Renal cortex interstitium (tissue), 11 donors: ENCODE measurements around the gene TUFT1. TPM values are rescaled to one million over a fixed set of nuclear protein-coding genes. Genes with fewer than 3 reads are reported as not detected.
"Not testable (repeated sequence)": the region's sequence is repeated elsewhere in the genome, so short reads cannot be mapped to it uniquely, and the experiment has no call there.

Experiments
- DNase-seq, 11 donors: peaks; one replicate each; pipeline ENCODE4 v3.0.0-alpha.2; 2013; ENCODE audit warnings: low read depth in 9 of 11, low spot score in 4 of 11; ENCODE audit errors: extremely low read depth in 1 of 11
- polyA plus RNA-seq, 3 donors: library from polyadenylated mRNA; unstranded; fragments of 120-200 nt; gene quantifications; one replicate each; pipeline ENCODE4 v1.2.1, GENCODE V29; 2013; ENCODE audit not compliant: insufficient read length in 3 of 3

Gene TUFT1
- polyA plus RNA-seq, 3 donors: 9.0 to 15.3 (median 11.4) TPM

DNA sequence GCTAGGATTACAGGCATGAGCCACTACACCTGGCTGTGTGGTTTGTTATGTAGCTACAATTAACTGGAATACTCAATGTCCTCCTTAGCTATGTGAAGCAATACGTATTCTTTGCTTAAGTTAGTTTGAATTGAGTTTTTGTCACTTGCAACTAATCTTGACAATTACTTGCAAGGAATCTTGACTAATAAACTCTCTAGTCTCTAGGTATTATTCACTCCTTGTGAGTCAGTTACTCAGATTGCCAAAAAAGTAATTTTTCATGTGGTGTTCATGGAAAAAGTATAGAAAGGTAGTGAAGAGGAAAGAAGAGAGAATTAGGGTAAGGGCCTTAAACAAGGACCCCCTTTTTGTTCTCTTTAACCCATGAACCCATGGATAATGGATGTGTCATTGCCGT is 64.2 kb downstream of the TUFT1 start:
- DNase-seq: no peak

DNA sequence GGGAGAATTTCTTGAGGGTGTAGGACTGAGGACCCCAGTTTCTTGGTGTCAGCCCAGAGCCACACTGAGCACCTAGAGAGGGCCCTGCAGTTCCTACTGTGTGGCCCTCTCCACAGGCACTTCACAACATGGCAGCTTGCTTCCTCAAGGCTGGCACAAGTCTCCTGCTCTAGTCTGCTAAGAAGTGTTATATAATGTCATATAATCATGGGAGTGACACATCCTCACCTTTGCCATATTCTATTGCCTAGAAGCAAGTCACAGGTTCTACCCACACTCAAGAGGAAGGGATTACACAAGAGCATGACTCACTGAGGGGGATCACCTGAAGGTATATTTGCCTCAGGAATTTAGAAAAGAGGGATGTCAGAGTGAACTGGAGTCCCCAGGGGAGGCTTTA is 66.3 kb downstream of the TUFT1 start:
- no peak for DNase-seq

DNA sequence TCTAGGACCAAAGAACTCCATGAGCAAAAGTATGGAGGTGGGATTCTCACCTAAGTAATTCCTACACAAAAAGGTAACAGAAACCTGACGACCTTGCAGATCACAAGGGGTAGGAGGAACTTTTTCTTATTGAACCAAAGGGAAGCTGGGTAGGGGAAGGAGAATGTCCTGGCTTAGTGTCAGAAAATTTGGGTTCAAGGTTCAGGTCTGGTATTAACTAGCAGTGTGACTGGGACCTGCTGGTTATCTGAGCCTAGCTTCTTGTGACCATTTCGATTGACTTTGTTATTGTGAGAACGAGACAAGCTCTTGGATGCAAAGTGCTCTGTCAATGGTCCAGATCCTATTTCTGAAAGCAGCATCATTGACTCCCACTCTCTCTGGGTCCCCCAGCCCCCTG is 66.7 kb downstream of the TUFT1 start:
- DNase-seq: no peak

DNA sequence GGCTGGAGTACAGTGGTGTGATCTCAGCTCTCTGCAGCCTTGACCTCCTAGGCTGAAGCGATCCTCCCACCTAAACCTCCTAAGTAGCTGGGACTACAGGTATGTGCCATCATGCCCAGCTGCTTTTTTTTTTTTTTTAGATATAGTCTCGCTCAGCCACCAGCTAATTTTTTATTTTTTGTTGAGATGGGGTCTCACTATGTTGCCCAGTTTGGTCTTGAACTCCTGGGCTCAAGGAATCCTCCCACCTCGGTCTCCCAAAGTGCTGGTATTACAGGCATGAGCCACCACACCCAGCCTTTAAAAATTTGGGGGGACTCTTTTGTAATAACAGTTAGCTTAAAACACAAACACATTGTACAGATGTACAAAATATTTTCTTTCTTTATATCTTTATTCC is 70.0 kb downstream of the TUFT1 start:
- DNase-seq: no peak

DNA sequence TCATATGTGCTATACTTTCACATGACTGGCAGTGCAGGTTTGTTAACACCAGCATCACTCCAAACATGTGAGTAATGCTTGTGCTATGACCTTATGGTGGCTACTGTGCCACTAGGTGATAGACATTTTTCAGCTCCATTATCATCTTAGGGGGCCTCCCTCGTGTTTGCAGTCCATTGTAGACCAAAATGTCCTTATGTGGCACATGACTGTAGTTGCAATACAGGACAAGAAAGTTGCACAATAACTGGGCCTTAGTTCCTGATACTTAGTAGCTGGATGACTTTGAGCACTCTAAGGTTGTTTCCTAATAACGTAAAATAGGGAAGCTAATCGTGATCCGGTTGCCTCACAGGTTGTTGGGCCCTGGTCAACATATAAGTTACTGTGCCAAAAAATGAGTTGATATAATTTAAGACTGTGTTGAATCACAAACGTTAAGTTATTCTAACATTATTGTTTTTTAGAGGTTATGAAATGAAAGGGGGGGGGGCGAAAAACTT is 71.2 kb downstream of the TUFT1 start:
- no peak for DNase-seq

DNA sequence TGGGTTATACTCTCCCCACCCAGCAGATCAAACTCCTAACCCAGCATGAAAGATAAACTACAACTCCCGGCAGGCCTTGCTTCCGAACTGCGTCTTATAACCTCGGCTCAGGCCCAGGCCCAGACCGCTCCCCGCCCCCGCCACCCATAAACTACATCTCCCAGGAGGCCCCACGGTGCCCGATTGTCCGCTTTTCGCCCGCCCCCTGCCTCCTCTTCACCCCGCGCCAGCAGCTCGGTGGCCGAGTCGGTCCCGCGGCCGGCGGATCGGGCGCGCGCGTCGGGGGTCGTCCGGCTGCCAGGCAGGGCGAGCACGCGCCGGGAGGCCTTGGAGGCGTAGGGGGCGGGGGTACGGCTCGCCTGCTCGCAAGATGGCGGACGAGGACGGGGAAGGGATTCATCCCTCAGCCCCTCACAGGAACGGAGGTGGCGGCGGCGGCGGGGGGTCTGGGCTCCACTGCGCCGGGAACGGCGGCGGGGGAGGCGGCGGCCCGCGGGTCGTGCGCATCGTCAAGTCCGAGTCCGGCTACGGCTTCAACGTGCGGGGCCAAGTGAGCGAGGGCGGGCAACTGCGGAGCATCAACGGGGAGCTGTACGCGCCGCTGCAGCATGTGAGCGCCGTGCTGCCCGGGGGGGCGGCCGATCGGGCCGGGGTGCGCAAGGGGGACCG is 71.9 kb downstream of the TUFT1 start, which contains the start of gene SNX27:
TSS of gene SNX27 (plus strand) at position 219 of the 669 bp plus-strand sequence. CDS start at position 371, 152 bp downstream.
- DNase-seq: peak; percentile 78 to 93 (median 88)

DNA sequence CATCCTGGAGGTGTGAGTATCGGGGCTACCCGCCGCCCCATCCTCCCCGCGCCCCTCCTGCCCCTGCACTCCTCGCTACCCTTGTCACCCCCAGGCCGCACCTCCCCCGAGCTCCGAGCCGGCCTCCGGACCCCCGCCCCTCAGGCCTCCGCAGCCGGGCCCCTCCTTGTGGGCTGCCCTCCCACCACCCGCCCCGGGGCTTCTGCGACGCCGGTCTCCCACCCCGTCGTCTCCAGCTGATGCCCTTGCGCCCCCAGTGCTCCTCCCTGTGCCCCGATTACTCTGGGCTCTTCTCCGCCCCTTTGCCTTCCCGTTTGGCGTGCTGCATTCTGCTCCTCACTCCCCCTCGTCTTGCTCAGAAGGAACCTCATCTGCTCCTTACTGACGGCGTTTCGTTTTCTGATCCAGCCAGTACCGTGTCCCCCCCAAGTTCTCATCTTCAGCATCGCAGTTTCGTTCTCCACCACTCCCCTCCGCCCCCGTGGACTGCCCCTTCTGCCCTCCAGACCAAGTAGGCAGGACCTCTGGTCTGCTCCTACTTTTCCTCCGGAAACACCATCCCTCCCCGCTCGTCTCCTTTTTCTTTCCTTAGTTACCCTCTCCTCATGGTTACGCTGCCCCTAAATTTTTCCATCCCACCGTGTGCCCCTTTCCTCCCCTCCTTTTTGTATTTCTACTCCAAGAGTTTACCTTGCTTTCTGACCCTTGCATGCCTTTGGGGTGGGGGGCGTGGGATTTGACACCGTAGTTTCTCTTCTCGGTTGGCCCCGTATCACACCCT is 72.6 kb downstream of the TUFT1 start:
- DNase-seq: peak in 2 of 11 donors; percentile 24 to 25

DNA sequence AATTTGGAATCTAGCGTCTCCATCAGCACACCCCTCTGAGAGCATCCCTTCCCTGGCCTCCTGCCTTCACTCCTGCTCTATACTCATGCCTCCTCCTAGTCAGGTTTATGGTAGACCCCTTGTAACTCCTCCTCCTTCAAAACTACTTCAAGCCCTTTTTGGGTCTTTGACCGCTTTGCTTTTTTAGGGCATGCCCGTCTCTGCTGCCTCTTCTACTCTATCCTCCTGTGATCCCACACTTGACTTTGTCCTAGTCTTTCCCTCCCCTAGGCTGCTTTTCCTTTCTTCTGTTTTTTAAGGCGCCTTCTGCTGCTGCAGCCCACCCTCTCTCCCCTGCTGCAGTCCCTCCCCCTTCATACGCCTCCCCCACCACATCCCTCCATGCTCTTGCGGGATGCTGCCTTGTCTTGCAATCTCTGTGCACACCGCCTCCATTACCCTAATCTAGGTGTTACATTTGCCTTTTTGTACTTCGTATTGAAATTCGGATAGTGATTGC is 73.2 kb downstream of the TUFT1 start:
- peak in 1 of 11 donors; percentile 18 for DNase-seq

DNA sequence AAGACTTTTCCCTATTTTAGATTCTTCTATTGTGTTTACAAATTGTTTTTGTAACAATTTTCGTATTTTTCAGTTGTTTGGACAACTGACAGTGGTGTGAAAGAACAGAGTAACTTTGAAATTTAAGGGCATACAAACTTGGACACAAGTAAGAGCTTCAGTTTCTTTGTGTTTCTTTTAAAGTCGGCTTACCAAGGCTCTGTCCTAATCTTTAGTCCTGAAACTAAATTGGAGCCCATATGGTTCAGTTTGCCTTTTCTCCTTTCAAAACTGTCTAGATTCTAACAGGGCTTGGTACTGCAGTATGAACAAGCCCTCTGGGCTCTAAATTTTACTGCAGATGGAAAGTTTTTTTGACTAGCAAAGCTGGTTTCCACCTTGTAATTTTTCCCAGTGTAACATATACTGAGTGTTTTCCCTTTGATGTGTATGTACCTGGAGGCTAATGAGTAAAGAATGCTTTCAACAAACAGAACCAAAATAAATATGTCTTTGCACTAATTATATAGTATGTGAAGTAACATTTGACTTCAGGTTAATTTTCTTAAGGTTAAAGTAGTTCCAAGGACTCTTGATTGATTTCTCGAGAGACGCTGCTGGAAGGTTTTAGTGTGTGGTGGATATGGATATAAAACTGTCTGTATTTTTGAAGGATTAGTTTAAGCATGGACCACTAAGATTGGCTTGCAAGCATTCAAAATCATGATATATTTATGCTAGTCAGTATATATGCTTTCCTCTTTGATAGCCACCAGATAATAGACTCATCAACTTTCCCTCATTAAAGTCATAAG is 75.8 kb downstream of the TUFT1 start:
- no peak for DNase-seq

DNA sequence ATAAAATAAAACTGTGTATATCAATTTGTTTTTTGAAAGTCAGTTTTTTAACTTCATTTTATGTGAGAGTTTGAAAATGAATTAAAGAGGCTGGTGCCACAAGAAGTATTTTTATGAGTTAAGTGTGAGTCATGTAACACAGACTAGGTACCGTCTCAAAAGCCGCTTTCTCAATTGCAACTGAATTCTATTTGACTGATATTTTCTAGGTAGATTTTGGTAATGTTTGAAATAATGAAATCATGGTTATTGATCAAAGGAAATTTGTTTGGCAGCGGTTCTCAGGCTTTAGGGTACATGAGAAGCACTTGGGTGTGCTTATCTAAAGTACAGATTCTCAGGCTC is 76.4 kb downstream of the TUFT1 start:
- no peak for DNase-seq

DNA sequence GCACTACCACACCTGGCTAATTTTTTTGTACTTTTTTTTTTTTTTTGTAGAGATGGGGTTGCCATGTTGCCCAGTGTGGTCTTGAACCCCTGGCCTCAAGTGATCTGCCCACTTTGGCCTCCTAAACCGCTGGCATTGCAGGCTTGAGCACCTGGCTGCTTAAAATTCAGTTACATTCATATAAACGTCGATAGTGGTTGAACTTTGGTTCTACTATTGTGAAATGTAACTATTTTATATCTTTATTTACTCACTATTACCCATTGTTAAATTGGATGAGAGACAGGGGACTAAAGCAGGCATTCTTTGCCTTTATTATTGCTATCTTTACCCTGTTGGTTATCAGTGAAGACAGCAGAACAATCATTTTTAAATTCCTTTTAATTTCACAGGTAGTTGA is 77.9 kb downstream of the TUFT1 start:
- no peak for DNase-seq

DNA sequence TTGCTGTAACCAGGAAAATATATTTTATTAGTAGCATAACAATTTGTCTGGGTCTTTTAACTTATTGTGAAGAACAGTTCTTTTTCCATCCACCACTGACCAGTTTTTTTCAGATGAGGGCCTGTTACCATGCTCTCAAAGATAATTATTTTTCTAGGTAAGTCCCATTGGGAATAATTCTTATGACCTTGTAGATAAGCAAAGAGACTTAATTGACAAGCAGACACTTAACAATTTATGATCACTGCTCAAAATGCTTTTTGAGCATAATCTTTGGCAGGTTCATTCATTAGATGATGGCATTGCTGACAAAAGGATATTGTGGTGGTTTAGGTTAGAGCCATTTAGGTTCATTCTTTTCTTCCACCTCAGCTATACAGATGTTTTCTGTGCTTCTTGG is 78.4 kb downstream of the TUFT1 start:
- no peak for DNase-seq

DNA sequence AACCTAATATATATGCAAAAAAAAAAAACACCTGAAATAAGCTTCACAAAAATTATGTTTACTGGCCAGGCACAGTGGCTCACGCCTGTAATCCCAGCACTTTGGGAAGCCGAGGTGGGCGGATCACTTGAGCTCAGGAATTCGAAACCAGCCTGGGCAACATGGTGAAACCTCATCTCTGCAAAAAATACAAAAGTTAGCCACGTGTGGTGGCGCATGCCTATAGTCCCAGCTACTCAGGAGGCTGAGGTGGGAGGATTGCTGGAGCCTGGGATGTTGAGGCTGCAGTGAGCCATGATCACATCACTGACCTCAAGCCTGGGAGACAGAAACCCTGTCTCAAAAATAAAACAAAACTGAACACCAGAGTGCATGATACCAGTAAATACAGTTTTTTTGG is 78.9 kb downstream of the TUFT1 start:
- DNase-seq: not testable (repeated sequence)

DNA sequence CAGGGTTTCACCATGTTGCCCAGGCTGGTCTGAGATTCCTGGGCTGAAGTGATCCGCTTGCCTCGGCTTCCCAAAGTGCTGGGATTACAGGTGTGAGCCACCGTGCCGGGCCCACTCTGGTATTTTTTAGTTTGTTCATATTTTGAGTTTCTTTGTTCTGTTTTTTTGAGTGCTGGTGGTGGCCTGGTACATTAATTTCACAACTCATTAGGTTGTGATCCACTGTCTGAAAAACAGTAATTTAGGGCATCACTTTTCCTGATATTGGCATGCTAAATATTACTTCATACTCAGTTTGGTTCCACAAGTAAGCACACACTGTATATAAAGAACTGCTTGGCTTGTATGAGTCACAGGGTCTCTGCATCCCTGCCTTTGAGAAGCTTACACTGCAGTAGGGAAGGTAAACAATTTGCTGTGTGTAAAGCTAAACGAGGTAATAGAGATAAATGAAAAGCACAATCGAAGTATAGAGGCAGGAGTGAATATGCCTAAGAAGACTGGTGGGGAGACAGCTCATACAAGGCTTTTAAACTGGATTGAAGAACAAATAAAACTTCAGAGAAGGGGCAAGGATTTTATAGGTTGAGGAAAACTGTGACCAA is 79.5 kb downstream of the TUFT1 start:
- DNase-seq: no peak

DNA sequence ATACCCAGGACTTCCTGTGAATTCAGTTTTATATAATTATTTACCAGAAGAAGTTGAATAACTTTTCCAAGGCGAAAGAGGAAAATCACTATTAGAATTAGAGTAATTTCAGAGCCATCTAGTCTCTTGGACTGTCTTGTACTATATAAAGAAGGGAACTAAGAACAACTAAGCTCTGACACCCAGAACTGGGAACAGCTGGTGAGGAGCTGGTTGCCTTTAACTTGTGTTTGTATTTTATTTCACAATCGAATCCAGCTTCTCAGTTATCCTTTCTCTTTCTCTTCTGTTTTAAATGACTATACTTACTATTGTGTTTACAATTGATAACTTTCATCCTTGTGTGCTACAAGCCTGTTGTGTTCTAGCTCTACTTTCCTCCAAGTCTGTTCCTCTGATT is 80.2 kb downstream of the TUFT1 start:
- no peak for DNase-seq

DNA sequence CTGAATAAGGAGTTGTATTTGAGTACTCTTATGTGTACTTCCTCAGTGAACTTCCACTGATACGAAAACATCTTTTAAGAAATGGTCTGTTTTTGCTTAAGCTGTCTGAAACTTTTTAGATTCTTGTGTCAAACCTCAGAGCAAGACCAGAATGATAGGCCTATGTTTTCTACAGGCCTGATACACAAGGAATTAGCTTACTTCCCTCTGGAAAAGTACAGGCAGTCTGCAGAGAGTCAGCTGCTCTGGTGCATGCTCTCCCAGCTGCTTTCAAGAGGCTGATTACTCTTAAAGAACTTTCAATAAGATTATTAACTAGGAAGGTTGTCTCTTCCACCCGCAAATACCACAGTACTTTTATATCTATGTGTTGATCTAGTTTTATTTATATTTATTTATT is 81.2 kb downstream of the TUFT1 start:
- DNase-seq: no peak

DNA sequence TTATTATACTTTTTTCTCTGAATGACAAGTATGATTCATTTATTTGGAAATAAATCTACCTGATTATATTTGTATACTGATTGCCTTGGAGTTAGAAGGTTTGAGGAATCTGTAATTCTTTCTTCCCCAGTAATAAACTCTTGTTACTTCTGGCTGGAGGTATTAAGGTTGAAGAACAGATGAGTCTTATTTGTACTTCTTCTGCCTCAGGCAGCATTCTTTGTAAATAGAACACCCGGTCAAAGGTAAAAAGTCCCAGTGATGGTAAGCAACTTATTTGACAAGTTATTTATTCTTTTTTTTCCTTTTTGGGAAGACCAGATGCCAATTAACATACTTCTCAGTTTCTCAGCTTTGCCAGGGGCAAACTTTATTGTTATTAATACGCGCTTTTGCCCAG is 84.7 kb downstream of the TUFT1 start:
- no peak for DNase-seq

DNA sequence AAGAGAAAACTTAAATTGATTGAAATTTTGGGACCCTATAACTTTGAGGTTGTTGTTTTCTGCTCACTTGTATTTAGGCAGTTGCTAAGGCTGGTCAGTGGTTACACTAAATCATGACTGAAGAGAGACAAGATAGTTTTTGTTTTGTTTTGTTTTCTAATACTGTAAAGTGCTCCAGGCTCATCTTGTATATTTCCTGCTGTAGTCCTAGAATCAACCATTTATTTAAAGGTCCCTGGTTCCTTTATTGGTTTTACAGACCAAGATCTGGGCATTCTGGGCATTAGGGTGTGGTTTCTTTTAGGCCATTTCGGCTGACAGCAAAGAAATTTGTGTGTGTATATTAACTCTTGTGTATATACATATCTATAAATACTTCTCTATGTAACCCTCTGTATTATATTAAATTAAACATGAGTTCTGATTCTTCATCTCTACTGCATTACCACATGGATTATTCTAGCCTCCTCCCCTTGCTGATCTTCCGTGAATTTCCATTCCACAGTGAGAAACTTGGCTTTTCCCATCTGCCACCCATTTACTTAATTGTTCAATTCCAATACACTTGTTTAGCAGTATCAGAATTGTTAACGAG is 86.7 kb downstream of the TUFT1 start:
- DNase-seq: no peak

DNA sequence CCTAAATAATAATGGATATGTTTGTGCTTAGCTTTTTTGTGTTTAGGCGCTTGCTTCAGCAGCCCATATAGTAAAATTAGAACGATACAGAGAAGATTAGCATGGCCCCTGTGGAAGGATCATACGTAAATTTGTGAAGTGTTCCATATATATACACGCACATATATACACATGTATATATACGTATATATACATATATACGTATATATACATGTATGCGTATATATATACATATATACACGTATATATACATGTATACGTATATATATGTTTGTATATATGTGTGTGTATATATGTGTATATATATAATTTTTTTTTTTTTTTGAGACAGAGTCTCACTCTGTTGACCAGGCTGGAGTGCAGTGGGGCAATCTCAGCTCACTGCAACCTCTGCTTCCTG is 89.2 kb downstream of the TUFT1 start:
- DNase-seq: no peak
